HUDEP-2 (cell line): ENCODE data around the gene SP110.
"Not testable (repeated sequence)": the region's sequence is repeated elsewhere in the genome, so short reads cannot be mapped to it uniquely, and the experiment has no call there.

Experiments used
- DNase-seq, 76 experiments: peaks; one replicate each; lab custom pipeline; 2025; ENCODE audit not compliant: unreplicated experiment in 76 of 76; lab: John Stamatoyannopoulos, UW

The SP110 gene

DNA sequence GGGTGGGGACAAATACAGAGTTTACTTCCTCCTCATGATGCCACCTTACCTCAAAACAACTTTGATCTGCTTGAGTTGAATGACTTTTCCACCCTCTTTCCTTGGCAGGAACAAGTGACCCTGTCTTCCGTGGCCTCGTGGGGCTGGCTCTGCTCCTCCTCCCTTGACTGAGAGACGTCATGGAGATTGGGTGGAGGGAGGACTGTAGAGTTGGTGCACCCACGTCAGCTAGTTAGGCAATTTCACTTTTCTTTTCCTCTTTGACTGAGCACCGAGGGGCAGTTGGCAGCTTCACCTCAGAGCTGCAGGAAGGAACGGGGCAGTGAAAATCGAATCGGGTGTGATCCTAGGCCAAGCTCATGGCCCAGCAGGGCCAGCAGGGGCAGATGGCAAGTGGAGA is 5.7 kb upstream of the SP110 start, which contains the start of gene SP140:
Gene SP140 (plus strand): TSS at position 251 of the 400 bp plus-strand sequence. CDS start 109 bp downstream, at position 360.
- no peak for DNase-seq

DNA sequence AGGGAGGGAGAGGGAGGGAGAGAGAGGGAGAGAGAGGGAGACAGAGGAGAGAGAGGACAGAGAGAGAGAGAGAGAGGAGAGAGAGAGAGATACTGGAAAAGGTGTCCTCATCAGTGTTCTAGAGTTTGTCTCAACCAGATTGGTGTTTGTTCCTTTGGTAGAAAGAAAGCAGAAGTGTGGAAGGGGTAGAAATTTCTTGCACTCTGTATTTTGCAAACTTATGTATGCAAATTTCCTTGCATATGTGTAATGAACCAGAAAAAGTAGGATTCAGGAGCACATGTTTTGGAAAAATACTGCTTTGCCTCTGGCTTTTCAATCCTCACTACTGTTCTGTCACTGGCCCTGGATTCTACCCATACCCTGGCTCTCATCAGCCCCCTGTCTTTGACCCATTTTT is 4.7 kb upstream of the SP110 start:
- no peak for DNase-seq

DNA sequence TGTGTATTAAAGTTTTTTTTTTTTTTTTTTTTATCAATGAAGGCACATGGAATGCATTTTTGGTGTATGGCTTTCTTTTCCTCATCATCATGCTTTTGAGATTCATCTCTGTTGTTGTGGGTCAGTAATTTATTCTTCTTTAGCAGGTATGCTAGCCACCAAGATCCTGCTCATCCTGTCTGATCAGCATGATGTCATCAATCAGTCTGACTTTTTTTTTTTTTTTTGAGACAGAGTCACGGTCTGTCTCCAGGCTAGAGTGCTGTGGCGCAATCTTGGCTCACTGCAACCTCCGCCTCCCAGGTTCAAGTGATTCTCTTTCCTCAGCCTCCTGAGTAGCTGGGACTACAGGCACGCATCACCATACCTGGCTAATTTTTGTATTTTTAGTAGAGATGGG is 3.0 kb upstream of the SP110 start:
- not testable (repeated sequence) for DNase-seq

DNA sequence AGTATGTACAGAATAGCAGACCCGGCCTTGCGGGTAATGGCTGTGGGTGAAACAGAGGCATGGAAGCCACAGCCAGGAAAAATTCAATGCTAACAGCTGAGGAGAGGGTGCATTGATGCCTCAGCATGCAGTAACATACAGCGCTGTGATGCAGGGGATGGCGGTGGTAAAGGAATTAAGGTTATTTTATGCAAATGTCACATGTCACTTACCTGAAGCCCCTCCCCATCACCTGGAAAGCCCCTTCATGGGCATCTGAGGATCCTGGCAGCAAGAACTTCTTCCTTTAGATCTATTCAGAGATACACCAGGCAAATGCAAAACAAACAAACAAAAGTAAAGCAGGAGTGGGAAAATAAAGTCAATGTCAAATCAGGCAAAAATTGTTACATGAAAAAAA is 1.7 kb upstream of the SP110 start:
- DNase-seq: no peak

DNA sequence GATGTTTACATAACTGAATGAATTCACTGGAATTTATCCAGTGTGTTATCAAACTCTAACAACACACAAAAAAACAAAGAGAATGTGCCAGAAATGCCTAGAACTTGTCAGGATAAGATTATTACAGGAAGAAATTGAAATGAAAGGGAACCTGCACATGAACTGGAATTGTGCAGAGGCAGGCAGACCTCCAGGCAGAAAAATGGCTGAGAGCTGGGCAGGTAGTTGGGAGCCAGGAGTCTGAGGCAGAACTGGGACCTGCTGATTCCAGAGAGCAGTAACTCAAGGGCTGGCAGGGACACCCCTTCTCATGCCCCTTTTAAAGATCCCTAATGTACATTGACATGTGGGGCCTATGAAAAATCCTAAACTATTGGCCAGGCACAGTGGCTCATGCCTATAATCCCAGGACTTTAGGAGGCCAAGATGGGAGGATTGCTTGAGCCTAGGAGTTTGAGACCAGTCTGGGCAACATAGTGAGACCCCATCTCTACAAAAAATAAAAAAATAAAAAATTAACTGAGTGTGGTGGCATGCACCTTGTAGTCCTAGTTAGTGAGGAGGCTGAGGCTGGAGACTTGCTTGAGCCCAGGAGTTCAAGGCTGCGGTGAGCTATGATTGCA is 674 bp upstream of the SP110 start:
- peak in 2 of 76 experiments; percentile 0 to 1 for DNase-seq

DNA sequence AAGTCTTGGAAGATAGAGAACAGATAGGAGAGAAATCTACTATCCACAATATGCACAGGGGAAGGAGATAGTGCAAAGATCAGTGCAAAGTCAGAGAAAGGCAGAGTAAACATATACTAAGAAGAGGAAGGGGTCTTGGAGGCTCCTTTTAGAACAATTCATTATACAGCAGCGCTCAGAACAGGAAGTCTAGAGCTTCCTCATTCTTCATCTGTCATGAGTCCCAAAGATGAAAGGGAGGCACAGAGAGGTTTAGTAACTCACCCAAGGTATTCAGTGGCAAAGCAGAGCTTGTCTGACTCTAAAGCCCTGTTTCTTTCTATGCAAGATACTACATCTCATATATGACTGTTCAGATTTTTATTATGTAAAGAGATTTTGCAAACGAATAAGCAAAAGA is 1.4 kb downstream of the SP110 start:
- DNase-seq: no peak

DNA sequence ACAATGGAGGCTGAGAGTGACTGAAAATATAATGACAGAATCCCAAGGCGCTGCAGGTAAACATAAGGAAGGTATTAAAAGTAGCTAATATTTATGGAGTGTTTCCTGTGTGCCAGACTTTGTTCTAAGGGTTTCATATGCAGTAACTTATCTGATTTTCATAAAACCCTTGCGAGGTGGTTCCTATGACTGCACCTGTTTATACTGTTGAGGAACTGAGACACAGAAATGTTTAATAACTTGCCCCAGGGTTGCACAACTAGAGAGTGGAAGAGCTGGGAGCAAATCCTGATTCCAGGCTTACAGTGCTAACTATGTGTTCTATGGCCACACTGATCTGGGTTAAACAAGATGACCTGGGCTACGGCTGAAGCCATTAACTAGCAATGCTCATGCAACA is 2.4 kb downstream of the SP110 start:
- no peak for DNase-seq

DNA sequence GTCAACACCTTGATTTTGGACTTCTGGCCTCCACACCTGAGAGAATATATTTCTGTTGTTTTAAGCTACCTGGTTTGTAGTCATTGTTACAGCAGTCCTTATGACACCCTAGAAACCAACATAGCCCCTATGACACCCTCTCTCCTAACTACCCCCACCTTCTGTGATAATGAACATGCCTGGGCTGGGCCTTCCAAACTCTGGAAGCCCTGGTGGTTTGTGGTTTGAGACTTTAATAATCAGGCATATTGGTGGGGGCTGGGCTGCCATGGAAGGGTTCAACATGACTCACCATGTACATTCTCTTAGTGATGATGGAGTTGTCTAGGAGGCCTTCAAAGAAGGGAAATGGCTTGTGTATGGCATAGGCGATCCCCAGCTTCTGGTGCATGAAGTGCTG is 3.3 kb downstream of the SP110 start:
- DNase-seq: no peak

DNA sequence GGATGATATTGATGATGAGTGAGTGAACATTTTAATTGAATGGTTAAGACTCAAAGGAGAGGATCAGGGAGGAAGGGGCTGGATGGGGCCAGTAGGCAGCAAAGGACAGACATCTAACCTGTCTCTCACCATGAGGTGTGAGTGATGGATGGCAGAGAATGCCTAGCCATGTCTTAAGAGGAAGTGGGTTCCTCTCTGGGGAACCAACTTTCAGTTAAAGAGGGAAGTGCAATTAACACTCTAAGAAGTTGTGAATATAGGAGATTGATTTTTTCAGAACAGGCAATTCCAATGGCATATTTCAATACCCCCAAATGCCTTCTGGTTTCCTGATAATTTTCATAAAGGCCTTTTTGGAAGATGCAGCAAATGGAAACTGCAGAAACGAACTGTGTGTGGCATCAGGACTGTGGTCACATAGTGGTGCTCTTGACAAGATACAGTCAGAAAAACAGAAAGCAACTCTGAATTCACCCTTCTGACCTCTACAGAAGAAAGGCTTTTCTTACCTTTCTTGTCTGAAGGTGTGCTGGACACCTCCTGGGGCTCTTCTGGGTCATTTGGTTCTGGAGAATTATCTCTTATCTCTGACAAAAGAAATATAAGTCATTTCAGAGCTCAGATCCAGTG is 10.2 kb downstream of the SP110 start:
- DNase-seq: no peak

DNA sequence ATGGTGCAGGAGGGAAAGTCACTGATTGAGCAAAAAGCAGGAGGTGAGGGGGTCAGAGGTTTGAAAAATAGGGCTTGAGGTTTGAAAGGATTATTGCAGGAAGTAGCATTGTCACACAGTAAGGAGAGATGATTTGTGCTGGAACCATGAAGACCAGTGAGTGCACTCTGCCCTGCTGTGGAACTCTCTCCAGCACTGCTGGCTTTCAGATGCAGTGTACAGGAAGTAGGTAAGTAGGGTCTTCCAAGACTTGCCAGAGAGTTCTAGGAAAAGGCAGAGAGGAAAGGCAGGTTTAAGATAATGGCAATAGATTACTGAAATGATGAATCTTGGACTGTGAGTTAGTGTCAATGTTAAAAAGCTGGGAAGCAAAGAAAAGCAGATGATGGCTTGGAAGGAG is 11.2 kb downstream of the SP110 start:
- DNase-seq: no peak

DNA sequence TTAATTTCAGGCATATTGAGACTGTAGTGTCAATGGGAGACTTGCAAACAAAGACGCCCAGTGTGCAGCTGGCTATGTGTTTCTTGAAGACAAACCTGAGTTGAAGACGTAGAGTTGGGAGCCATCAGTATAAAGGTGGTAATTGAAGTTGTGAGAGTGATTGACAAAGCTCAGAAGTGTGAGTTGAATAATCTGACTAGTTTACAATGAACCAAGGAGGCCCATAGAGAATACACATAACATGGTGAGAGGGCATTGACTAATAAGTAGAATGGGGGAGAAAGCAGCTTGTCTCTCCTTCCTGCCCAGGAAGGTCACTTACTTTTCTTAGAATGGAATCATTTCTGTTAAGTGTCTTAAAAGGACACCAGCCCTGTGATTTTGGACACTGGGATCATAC is 14.1 kb downstream of the SP110 start:
- DNase-seq: no peak

DNA sequence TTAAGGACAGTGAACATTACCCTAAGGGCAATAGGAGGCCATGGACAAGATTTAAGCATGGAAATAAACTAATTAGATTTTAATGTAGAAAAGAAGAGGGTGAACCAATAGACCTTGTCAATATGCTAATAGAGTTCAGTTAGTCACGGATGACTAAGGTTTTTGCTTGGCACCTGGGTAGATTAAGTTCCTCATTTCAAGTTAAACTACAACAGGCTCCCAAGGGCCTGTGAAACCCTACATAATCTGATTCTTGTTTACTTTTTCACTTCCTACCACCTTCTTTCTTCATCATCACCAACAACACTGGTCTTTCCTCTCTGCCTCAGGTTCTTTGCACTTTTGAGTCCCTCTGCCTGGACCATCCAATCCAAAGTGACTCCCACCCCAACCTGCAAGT is 14.8 kb downstream of the SP110 start:
- no peak for DNase-seq

DNA sequence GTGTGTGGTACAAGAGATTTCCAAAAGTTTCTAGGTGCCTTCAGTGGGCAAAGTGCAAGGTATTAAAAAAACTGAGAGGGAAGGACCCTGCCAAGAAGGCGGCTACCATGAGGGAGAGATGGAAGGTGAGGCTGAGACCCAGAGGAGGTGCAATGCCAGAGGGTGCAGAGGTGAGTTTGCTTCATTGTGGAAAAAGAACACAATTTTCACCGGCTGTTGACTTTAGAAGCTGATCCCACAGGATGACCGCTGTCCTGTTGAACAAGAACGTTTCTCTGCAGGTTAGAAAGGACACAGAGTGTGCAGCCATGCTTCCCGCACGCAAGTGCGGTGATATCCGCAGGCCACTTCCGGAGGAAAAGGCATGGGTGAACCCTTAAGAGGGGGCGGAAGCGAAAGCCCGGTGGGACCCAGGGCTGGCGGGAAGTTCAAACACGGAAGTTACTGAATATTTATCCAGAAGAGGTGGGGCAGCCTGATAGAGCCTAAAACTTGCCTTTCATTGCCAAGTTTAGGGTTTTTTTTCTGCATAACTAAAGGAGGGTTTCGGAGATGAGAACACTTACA is 16.6 kb downstream of the SP110 start:
- DNase-seq: no peak

DNA sequence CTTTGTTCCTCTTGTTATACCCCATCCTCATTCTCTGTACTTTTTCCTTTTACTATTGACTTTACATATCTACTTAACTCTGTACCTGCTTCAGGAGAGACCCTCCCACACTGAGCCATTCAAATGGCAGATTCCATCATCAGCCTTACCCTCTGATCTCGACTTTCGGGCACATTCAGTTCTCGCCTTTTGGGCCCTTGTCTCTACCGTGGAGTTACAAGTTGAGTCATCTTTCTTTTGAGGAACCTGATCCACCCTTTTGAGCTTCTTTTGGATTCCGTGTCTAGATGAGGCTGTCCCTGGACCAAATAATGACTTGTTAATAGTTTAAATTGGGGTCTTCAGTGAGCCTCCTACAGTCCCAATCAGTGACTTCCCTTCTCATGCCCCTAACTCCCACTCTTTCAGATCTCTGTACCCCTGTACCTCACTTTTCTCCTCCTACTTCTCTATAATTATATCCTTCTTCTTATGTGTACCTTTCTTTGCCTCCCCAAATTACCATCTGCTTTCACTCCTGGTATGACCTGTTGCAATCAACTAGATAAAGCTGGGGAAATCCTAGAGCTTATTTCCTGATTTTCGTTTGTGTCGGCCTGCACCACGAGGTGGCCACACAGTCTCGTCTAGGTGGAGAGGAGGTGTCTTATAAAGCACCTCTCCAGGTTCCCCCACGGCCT is 17.2 kb downstream of the SP110 start:
- DNase-seq: no peak

DNA sequence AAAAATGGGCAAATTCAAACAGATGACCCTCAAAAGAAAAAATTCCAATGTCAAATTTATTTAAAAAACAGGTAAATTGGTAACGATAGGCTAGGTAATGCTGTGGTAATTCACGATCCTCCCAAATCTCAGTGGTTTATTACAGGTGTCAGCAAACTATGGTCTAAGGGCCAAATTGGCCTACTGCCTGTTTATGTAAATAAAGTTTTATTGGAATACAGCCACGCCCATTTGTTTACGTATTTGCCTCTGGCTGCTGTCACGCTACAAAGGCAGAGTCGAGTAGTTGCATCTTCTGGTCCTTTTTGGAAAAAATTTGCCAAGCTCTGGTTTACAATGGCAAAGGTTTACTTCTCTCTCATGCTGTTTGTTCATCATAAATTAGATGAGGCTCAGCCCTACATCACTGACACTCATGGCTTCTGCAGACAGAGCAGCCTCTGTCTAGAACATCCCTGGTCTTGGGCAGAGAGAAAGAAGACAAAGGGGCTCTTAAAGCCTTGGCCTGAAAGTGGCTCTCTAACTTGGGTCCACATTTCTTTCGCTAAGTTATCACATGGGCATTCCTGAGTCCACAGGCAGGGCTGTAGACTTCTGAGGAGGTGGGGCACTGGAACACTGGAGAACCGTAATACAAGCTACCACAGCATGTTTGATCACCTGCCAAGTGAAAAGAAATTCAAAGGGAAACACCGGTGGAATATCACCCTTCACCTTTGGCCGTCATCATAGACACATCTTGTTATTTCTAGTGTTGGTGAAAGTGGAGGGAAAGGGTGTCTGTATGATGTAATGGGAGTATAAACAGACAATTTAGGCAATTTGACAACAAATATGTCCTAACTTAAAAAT is 34.8 kb downstream of the SP110 start:
- DNase-seq: no peak

DNA sequence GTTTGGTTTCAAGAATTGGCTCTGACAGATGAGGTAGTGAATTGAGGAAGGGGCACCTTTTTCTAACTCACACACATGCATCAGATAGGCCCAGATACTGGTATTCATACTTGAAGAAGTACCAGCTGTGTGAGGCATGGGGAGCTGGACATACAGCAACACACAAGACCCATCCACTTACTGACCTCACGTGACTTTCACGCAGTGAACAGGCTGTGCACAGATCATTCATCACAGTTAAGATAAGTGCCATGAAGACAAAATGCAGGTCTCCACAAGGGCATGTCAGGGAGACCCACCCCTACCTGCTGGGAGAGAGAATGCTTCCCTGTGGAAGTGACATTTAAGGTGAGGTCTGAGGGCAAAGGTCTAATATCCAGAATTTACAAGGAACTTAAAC is 38.6 kb downstream of the SP110 start:
- DNase-seq: no peak

DNA sequence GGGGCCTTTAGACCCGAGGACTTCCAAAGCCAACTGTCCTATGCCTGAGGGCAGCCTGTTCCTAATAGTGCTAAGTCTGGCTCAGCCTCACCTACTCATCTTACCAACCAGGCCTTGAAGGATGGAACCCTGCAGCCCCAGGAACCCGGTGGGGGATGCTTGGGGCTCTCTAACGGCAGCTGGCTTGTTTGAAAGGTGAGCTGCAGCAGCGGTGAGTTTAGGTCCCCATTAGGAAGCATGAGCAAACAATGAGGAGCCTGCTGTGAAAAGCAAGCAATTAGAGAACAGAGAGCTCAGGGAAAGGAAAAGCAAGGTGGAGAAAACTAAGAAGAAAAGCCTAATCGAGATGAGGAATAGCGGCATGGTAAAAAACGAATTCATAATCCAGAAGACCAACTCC is 39.9 kb downstream of the SP110 start:
- DNase-seq: no peak

DNA sequence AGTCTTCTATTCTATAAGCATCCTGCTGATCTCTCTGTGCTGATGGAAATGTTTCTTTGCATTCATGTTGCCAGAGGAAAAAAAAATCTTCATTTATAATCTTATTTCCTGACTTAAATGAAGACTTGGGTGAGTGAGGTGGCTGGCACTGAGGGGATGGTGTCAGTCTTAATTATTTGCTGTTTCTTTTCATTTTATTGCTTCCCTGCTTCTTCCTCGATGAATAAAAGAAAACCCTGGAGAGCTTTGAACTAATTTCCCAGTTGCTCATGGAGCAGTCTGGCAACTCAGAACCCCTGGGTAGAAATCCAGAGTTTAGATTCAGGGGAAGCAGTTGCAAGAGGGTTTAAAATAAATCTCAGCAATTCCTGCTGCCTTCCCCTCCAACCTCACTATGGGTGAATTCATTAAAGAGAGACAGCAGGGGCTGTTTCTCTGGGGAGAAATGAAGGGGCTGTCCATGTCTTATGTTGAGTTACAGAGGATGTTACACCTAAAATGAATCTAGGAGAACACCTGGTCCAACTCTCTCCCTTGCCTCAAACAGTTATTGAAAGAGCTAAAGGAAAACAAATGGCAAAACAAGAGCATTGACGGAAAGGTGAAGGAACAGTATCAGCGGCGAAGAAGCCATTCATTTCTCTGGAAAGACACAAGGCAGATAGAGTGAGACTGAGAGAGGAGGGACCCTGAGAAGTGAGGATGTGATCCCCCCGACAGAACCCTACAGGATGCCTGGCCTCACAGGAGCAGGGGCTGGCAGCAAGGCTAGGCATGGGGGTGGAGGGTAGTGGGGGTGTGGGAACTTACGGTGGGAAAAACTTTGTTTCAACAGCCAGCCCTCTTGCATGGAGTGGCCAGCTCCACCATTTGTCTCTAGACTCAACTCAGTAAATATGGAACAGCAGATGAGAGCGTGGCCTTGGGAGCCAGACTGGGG is 41.0 kb downstream of the SP110 start:
- DNase-seq: no peak

DNA sequence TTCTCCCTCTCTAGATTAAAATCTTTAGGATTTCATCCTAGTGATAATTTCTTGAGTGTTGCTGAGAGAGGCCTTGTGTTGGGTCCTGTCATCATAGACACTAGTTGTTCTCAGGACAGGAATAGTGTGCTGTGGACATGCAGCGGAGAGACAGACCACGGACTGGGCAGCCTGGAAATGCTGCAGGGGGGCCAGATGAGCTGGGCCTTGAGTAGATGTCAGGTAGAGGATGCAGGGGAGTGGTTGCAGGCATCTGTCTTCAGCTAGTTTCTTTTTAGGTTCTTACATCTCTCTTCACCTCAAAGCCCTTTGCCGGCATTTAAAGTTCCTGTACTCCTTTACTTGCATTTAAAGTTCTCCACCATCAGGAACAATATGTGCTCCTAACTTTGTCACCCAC is 42.8 kb downstream of the SP110 start:
- DNase-seq: no peak

DNA sequence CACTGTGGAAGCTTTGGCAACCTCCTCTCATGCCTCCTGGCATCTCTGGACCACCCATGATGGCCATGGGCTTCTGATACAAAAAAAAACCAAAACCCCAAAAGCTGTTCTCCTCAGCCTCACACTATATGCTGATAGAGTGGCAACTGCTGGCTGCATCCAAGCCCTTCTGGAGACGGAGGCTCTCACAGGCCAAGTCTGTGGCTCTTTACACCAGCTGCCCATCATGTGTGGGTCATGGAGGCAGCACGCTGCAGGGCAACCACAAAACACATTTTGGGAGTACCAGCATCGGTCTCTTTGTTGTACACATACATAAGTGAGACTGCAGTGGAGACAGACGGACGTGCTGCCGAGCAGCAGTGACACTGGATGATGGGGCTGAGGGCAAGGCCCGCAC is 45.3 kb downstream of the SP110 start:
- DNase-seq: no peak
